Measurements from ENCODE around the gene PPL.

Gene PPL

DNA sequence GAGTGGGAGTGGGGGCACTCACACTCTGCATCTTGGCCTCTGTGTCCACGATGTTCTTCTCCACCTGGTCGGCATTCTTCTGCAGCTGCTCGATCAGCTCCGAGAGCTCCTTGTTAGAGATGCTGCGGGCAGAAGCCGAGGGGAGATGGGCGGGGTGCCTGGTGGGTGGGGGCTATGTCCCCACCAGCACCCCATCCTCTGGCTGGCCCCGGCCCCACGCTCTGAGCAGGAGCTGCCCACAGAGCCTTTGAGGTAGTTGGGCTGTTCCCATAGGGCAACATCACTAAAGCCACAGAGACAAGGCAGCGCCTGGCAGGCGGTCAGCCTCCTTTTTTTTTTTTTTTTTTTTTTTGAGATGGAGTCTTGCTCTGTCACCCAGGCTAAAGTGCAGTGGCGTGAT, 26.1 kb downstream of the PPL start:
- ATAC-seq (ENCODE audit: insufficient read depth, low read depth): no peak
- TF ChIP-seq CTCF (IDR thresholded peaks at IDR 0.05; ENCODE audit: borderline replicate concordance, extremely low read depth, low read length, poor library complexity, severe bottlenecking): no peak
- TF ChIP-seq EZH2 (IDR thresholded peaks at IDR 0.05; ENCODE audit: borderline replicate concordance, low read depth, low read length, severe bottlenecking): no peak
- Histone ChIP-seq H3K36me3 (ENCODE audit: insufficient read depth, low read length) (no peaks in the 10 kb centered on the region), H3K9ac (ENCODE audit: low read depth, low read length) (no peak overlapping the region), H3K4me3 (ENCODE audit: low read depth in 1 of 2, low read length in 2 of 2) (no peak overlapping the region), H3K4me1 (ENCODE audit: insufficient read depth, low read length) (peaks cover 3% of the 10 kb centered on the region; the same call in 1 of the 2 replicates), H3K4me2 (ENCODE audit: insufficient read depth, low read length) (no peak overlapping the region), H3K27me3 (ENCODE audit: insufficient read depth, low read length, poor library complexity) (peaks cover 3% of the 10 kb centered on the region), H3K9me3 (ENCODE audit: insufficient read depth, low read length, severe bottlenecking) (no peaks in the 10 kb centered on the region), H2AFZ (ENCODE audit: low read depth, low read length) (no peak overlapping the region), H3K79me2 (ENCODE audit: insufficient read depth, low read length) (no peaks in the 10 kb centered on the region), H3K27ac (ENCODE audit: low read length) (no peak overlapping the region), H4K20me1 (ENCODE audit: insufficient read depth, low read length) (0 out of 2 replicates have a peak, but pooled peaks cover 6% of the 10 kb centered on the region)
- no peak for DNase-seq

- DNase-seq (no peak), ATAC-seq (ENCODE audit: insufficient read depth, low read depth) (no peak)
- Histone ChIP-seq H3K27me3 (ENCODE audit: insufficient read depth, low read length, poor library complexity) (peaks cover 3% of the 10 kb centered on the region), H2AFZ (ENCODE audit: low read depth, low read length) (no peak overlapping the region), H3K27ac (ENCODE audit: low read length) (no peak overlapping the region), H3K4me3 (ENCODE audit: low read depth in 1 of 2, low read length in 2 of 2) (no peak overlapping the region), H3K4me1 (ENCODE audit: insufficient read depth, low read length) (no peaks in the 10 kb centered on the region), H4K20me1 (ENCODE audit: insufficient read depth, low read length) (0 out of 2 replicates have a peak, but pooled peaks cover 6% of the 10 kb centered on the region), H3K79me2 (ENCODE audit: insufficient read depth, low read length) (no peaks in the 10 kb centered on the region), H3K9ac (ENCODE audit: low read depth, low read length) (no peak overlapping the region), H3K4me2 (ENCODE audit: insufficient read depth, low read length) (no peak overlapping the region), H3K9me3 (ENCODE audit: insufficient read depth, low read length, severe bottlenecking) (no peaks in the 10 kb centered on the region), H3K36me3 (ENCODE audit: insufficient read depth, low read length) (no peaks in the 10 kb centered on the region)
- TF ChIP-seq CTCF (IDR thresholded peaks at IDR 0.05; ENCODE audit: borderline replicate concordance, extremely low read depth, low read length, poor library complexity, severe bottlenecking) (peak; percentile 29), EZH2 (IDR thresholded peaks at IDR 0.05; ENCODE audit: borderline replicate concordance, low read depth, low read length, severe bottlenecking) (no peak)
These were observed 27.1 kb downstream of the PPL start for GRCh38 chr16:4909825-4910224.

- no peak for DNase-seq
These were observed 28.0 kb downstream of the PPL start for GRCh38 chr16:4908854-4909401.

More at GRCh38 chr16:4908854-4909401, 28.0 kb downstream of the PPL start:
- no peaks in the 10 kb centered on the region for H3K9me3 ChIP-seq (ENCODE audit: insufficient read depth, low read length, severe bottlenecking)
- H3K4me1 ChIP-seq (ENCODE audit: insufficient read depth, low read length): no peaks in the 10 kb centered on the region
- TF ChIP-seq CTCF (IDR thresholded peaks at IDR 0.05; ENCODE audit: borderline replicate concordance, extremely low read depth, low read length, poor library complexity, severe bottlenecking) (no peak), EZH2 (IDR thresholded peaks at IDR 0.05; ENCODE audit: borderline replicate concordance, low read depth, low read length, severe bottlenecking) (no peak)
- no peak overlapping the region for H3K4me2 ChIP-seq (ENCODE audit: insufficient read depth, low read length)
- no peak for ATAC-seq (ENCODE audit: insufficient read depth, low read depth)
- no peaks in the 10 kb centered on the region for H3K79me2 ChIP-seq (ENCODE audit: insufficient read depth, low read length)
- H3K27me3 ChIP-seq (ENCODE audit: insufficient read depth, low read length, poor library complexity): peaks cover 3% of the 10 kb centered on the region
- H3K36me3 ChIP-seq (ENCODE audit: insufficient read depth, low read length): no peaks in the 10 kb centered on the region
- no peak overlapping the region for H3K9ac ChIP-seq (ENCODE audit: low read depth, low read length)
- H3K27ac ChIP-seq (ENCODE audit: low read length): no peak overlapping the region
- 0 out of 2 replicates have a peak, but pooled peaks cover 10% of the 10 kb centered on the region for H4K20me1 ChIP-seq (ENCODE audit: insufficient read depth, low read length)
- no peak overlapping the region for H2AFZ ChIP-seq (ENCODE audit: low read depth, low read length)
- no peak overlapping the region for H3K4me3 ChIP-seq (ENCODE audit: low read depth in 1 of 2, low read length in 2 of 2)

Data from DND-41 (cell line).